Measurements from ENCODE around the gene CRYBG1.

CRYBG1 gene

DNA sequence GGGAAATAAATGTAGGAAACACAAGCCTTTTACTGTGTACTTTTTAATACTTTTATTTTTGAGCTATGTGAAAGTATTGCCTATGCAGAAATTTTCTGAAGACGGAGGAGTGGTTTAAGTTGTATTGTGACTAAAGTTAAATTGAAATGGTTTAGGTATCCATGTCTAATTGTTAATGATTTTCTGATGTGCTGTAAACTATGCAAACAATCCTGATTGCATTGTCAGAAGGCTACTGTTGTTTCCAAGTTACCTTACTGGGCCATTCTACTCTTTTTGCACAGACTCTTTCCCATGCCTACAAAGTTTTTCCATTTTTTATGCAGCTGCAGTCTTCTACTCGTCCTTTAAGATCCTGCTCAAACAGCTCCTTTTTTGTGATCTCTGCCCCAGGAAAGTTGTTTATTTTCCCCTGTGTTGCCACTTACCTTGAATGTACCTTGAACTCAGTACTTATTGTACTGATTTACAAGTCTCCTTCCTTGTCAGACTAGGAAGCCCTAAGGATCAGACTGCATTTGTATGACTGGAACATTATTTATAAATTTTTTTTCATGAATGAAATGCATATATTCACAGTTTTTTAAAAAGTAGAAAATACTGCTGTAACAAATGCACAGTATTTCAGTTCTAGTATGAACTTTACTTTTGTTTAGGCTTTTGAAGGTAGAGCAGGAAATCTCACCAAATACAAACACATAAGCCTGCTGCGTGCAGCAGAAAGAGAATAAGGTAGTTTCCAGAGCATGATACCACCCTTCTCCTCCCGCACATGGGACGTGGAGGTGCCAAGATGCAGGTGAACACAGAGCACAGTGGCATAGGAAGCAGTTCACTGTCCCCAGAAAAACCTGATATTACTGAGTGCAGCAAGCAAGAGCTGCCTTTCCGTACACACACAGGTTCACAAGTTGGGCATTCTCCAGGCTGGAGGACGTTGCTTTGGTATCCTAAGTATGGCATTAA is 97.8 kb downstream of the CRYBG1 start:
- Histone ChIP-seq H3K4me3 (no peak overlapping the region), H3K27ac (no peak overlapping the region)
- TF ChIP-seq, protein P1, sequence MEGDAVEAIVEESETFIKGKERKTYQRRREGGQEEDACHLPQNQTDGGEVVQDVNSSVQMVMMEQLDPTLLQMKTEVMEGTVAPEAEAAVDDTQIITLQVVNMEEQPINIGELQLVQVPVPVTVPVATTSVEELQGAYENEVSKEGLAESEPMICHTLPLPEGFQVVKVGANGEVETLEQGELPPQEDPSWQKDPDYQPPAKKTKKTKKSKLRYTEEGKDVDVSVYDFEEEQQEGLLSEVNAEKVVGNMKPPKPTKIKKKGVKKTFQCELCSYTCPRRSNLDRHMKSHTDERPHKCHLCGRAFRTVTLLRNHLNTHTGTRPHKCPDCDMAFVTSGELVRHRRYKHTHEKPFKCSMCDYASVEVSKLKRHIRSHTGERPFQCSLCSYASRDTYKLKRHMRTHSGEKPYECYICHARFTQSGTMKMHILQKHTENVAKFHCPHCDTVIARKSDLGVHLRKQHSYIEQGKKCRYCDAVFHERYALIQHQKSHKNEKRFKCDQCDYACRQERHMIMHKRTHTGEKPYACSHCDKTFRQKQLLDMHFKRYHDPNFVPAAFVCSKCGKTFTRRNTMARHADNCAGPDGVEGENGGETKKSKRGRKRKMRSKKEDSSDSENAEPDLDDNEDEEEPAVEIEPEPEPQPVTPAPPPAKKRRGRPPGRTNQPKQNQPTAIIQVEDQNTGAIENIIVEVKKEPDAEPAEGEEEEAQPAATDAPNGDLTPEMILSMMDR (IDR thresholded peaks at IDR 0.05): no peak
- DNase-seq (ENCODE audit: low spot score): no peak

DNA sequence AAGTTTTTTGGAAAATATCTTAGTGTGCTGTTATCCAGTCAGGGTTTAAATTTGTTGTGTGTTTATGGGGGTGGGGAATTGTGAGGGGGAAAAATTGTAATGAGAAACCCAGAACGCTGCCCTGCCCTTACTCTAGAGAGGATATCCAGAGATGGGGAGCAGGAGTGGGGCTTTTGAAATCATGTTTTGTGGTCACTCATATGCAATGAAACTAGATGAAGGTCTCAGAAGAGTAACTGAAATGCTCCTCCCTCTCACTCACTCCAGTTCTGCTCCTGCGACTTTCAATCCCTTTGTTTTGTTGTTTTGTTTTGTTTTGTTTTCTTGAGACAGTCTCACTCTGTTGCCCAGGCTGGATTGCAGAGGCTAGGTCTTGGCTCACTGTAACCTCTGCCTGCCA is 100.0 kb downstream of the CRYBG1 start:
- DNase-seq (ENCODE audit: low spot score): no peak
- Histone ChIP-seq H3K27ac (no peak overlapping the region), H3K4me3 (no peak overlapping the region)
- TF ChIP-seq, protein P1 (IDR thresholded peaks at IDR 0.05): no peak

DNA sequence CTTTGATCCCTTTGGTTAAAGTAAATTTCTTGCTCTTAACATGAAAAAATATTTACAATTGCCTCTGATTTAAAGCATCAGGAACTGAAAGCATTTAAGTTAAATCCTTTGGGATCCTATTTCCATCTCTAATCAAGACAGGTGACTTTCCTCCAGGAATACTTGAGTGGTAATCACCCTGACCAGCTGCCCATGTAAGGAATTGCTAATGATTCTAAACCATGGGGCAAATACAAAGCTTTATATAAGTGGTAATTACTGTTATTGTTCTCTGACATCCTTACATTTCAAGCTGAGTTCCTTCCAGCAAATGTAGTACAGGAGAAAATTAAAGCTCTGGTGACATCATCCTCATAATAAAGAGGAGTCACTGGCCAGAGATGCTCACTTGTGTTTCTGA is 100.6 kb downstream of the CRYBG1 start:
- Histone ChIP-seq H3K27ac (no peak overlapping the region), H3K4me3 (no peak overlapping the region)
- TF ChIP-seq, protein P1 (IDR thresholded peaks at IDR 0.05): no peak
- DNase-seq (ENCODE audit: low spot score): no peak

DNA sequence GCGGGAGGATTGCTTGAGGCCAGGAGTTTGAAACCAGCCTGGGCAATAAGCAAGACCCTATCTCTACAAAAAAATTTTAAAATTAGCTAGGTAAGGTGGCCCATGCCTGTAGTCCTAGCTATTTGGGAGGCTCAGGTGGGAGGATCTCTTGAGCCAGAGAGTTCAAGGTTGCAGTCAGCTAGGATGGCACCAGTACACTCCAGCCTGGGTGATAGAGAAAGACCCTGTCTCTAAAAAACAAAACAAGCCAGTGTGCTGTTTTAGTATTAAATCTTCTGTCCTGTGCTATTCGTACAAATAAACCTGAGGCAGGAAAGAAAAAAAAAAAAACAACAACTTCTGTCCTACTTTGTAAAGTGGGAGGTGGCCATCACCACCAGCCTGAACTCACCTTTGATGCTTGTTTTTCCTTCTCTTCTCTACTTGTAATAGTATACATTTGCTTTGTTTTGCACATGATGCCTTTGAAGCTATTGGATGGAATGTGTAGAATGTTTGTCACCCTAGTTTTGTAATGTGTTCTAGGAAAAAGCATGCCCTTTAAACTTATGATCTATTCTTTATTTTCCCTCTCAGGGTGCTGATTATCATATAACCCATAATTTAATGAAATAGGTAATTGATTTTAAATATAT is 102.5 kb downstream of the CRYBG1 start:
- DNase-seq (ENCODE audit: low spot score): no peak
- Histone ChIP-seq H3K4me3 (no peak overlapping the region), H3K27ac (no peak overlapping the region)
- TF ChIP-seq, protein P1 (IDR thresholded peaks at IDR 0.05): no peak

DNA sequence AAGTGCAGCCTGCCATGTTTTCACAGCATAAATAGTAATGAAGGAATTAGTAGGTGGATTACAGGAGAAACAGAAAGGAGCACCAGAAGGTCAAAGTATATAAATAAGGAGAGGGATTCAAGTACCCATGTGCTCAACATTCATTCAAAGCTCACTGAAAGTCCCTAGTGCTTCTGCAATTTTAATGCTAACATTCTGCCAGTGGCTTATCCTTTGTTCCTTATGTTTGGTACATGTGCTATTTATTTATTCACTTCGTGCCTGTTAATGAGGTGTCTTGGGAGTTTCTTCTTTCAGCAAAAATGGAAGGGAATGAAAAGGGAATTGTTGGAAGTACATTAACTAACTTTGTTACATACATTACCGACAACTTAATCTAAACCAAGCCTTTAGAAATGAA is 105.7 kb downstream of the CRYBG1 start:
- TF ChIP-seq, protein P1 (IDR thresholded peaks at IDR 0.05): no peak
- Histone ChIP-seq H3K4me3 (no peak overlapping the region), H3K27ac (no peak overlapping the region)
- DNase-seq (ENCODE audit: low spot score): no peak

DNA sequence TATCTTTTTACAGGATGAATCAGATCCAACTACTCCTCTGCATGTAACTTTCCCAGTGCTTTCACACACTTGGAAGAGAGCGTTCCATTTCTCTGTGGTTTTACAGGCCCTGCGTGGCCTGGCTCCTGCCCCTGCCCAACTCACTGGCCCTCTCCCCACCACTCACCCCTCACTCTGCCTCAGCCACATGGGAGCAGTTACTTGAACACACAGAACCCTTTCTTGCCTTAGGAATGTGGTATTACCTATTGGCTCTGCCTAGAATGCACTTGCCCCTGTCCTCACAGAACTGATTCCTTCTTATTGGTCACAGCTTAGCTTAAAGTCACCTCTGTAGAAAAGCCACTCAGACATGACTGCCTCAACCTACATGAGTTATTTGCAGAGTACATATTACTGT is 108.4 kb downstream of the CRYBG1 start:
- H3K4me3 ChIP-seq: no peak overlapping the region
- no peak overlapping the region for H3K27ac ChIP-seq
- TF ChIP-seq, protein P1 (IDR thresholded peaks at IDR 0.05): no peak
- DNase-seq (ENCODE audit: low spot score): no peak

Measured in coronary artery (tissue), 2 donors.